Renal cortex interstitium (tissue), 11 donors: ENCODE measurements around the gene RRAGD. TPM values are rescaled to one million over a fixed set of nuclear protein-coding genes. Genes with fewer than 3 reads are reported as not detected.

Experiments used
- DNase-seq, 11 donors: peaks; one replicate each; pipeline ENCODE4 v3.0.0-alpha.2; 2013; ENCODE audit warnings: low read depth in 9 of 11, low spot score in 4 of 11; ENCODE audit errors: extremely low read depth in 1 of 11
- polyA plus RNA-seq, 3 donors: library from polyadenylated mRNA; unstranded; fragments of 120-200 nt; gene quantifications; one replicate each; pipeline ENCODE4 v1.2.1, GENCODE V29; 2013; ENCODE audit not compliant: insufficient read length in 3 of 3

The RRAGD gene
- polyA plus RNA-seq, 3 donors: 26.4 to 36.8 (median 33.3) TPM

DNA sequence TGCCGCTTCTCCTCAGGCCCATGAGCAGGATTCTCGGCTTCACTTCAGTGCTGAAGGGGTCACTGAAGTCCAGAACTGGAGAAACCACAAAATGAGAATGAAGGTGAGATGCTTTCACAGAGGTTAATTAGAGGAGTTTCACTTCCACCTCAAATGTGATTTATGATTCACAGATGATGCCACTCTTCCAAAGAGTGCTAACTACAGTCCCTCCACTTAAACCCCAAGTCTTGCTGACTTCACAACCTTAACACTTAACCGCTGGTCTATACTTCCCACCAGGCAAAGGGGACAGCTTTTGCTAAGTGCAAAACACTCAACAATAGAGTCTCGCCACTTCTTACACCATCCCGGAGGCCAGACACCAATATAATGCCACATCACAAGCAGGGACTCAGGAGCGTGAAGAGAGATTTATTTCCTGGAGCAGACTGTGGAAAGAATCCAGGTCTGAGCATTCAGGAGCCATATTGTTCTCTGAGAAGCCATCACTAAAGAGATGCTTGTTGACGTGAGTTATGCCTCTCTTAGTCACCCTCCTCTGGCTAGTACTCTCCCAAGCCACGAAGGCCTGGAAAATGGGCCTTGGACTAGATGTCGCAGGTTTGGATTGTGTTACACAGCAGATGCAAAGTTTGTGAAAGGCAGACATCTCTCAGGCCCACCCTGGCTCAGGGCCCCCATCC, 24.4 kb downstream of the RRAGD start:
- DNase-seq: no peak

DNA sequence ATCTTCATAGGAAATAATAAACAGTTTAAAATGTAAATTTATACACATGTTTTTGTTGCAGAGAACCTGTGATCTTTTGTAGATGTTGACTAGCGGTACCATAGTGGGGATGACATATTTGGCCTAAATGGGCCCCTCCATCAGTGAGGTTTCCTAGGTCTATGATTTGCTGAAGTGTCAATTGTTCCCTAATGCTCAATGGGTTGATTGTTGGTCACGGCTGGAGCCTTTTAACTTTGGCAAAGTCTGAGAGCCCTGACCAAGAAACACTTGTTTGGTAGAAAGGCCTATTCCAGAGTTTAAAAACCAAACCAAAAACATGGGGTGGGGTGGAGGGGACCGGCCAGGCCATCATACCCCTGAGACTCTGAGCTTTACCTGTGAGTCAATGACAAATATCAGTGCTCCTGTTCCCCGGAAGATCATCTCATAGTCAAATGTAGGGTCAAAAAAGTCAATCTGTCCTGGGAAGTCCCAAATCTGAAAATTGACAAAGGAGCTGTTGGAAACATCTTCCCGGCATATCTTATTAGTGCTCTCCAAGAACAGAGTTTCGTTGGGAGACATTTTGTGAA, 25.1 kb downstream of the RRAGD start:
- no peak for DNase-seq

DNA sequence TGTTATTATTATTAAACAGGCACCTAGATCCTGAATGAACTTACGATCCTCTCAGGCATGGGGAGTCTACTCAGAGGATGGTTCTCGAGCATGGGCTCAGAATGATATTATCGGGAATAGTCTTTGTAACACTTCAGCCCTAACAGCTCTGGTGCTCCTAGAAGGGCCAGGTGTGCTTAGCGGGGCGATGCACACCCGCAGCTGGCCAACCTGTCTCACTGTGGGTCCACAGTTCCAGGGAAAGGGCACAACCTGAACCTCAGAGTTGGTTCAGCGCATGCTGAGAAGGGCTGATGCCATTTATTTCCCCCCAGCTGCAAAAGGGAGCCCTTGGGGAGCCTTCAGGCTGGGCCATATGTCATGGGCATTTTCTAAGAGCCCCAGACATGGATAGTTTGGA, 26.2 kb downstream of the RRAGD start:
- no peak for DNase-seq

DNA sequence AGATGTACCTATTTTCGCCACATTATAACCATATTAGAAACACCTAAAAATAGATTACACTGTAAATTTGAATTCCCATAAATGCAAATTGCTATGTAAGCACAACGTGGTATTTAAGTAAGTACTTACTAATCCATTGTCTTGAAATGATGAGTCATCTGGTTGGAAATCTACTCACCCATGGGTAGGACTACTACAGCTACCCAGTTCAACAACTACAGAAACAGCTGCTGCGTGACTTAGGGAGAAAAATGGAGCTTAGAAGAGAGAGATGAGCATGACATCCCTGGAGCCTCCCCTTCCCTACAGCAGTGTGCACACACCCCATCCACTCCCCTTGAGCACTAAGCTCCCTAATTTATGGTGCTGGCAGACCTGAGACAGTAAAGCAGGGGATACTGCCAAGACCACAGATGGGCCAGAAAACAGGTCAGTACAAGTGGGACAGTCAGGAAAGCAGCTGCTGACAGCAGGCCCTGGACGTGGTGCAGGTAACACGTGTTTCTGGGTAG, 26.9 kb downstream of the RRAGD start:
- DNase-seq: no peak

DNA sequence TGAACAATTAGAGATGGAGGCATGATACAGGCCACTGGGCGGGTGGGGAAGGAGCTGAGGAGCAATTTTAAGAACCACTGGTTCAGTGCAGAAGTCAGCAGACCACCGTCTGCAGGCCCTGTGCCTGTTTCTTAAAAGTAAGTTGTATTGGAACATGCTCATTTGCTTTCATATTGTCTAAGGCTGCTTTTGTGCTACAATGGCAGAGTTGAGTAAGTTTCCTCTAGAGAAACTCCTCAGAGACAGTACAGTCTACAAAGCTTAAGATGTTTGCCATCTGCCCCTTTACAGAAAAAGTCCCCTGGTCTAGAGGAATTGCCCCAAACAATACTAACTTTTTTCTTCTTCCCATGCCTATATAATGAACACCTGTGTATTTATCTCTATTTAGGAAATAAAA, 31.0 kb downstream of the RRAGD start:
- DNase-seq: no peak

DNA sequence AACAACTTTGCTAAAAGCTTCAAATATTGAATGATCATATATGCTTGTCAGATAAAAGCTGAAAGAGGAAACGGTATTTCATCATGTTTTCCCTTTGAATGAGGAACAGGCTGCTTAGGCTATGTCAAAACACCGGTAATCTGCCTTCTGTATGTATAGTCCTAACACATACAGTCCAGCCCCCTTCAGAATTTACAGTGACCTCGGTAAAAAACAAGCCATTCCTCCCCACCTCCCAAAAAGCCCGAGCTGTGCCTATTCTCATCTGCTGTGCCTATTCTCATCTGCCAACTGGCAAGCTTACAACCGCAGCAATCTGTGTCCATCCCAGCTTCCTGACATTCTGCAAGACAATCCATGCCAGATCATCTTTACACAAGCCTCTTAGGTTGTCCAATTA, 32.8 kb downstream of the RRAGD start:
- DNase-seq: no peak

DNA sequence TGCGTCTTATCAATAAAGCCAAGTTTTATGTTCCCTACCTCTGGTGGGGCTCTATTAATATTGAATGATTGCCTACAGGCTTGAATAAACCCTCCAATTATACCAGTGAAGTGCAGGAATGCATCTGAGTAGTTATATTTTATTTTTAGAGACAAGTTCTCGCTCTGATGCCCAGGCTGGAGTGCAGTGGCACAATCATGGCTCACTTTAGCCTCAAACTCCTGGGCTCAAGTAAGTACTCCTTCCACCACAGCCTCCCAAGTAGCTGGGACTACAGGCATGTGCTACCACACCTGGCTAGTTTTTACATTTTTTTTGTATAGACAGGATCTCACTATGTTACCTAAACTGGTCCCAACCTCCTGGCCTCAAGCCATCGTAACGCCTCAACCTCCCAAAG, 33.4 kb downstream of the RRAGD start:
- no peak for DNase-seq

DNA sequence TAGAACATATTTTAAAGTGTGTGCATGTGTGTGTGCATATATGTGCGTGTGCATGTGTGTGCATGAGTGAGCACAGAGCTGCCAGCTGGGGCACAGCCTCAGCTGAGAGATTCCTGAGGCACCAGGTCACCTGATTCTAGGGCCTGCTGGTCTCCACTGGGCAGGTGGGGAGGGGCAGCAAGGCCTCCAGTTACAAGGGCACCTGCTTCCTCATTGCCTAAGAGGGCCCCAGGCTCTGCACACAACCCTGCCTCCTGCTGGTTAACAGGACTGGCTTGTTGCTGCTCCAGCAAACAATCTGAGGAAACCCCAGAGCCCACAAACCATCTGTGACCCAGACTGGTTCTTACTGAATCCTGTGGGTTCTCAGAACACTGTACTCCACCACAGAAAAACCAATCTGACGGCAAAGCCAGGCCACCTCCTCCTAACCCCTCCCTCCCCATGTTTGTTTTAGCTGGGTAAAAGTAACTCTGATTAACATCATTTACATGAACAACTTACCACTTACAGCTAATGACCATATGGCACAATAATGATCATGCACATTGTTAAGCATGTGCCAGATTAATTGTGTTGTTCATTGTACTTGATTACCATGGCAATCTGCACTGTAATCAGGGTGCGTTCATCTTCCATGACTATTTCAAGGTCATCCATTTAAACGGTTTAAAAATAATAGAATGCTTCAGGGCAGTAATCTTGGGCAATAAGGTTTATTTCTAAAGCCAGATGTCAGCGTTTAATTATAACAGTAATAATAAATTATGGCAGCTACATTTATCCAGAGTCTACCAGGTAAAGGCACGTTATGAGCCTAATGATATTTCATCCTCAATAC, 36.4 kb downstream of the RRAGD start:
- peak in 9 of 11 donors; percentile 51 to 85 (median 64) for DNase-seq

DNA sequence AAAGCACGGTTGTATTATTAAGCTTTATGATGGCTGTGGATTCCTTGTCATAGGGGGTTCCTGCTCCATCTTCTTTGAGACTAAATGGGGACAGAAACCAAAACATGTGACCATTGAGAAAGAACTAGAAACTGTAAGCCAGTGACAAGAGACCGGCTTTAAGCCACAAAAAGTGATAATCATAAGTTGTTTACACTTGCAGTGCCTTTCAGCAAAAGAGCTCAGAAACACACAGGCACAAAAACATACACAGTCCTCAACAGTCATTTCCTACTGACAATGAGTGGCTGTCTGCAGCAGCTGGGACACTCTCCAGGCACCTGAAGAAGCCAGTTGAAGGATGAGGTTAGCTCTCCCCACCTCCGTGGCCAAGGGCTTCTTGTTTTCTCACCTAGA, 39.6 kb downstream of the RRAGD start:
- no peak for DNase-seq

DNA sequence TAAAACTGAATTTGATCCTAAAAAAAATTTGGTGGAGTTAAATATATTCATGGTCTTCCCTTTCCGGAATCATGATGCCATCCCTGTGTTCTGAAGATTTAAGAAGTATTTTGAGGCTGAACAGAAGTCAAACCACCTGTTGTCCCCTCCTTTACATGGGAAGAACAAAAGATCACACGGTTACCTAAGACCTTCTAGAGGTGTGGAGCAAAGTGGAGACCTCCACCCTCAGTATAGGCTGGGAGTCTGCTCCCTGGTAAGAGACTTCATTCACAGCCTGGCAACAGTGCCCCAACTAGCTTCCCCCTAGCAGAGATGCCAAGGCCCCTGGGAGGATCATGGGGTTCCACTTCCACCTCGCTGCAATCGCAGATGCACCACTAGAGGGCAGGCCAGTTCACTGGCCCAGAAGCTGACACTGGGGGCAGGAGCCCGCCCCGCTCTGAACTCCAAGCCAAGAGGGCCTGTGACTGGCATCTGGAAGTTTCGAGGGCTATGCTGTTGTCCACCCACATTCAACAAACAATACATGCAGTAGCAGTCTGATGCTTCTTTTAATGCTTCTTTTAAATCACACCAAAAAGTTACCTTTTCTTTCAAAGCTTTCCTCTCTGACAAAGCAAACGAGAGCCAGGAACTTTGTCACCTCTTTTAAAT, 40.1 kb downstream of the RRAGD start:
- DNase-seq: peak in 5 of 11 donors; percentile 13 to 49 (median 25)

DNA sequence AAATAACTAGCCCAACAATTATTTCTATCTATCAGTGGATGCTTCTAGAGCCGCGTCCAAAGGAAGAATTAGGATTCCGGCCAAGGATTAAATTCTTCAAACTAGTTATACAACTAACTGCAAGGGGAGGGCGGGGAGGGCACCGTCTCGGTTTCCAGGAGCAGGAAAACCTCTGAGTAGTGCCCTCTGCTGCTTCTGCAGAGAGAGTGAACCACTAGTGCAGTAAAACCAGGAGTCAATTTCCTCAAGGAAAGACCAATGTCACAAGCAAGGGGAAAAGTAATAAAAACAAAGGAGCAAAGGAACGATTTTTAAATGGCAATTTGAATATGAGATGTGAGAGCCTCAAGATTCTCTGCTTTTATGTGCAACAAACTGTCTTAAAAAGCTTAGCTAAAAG, 43.1 kb downstream of the RRAGD start:
- DNase-seq: peak in 3 of 11 donors; percentile 23 to 31 (median 29)

DNA sequence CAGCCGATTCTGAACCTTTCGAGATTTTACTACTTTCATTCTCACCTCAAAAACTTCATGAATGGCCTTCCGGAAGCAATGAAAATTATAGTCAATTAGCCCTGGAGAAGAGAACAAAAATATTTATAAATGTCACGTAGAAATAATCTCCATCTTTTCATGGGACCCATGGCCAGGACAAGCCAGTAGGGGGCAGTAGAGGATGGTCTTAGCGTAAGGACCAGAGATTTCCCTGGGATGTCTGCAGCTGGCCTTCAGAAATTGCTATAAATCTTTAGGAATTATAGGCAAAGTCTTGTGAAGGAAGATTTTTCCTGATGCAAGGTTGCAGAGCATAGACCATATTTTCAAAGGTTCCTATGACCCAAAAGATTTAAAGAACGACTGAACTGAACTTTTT, 44.0 kb downstream of the RRAGD start:
- DNase-seq: peak in 6 of 11 donors; percentile 42 to 54 (median 51)

DNA sequence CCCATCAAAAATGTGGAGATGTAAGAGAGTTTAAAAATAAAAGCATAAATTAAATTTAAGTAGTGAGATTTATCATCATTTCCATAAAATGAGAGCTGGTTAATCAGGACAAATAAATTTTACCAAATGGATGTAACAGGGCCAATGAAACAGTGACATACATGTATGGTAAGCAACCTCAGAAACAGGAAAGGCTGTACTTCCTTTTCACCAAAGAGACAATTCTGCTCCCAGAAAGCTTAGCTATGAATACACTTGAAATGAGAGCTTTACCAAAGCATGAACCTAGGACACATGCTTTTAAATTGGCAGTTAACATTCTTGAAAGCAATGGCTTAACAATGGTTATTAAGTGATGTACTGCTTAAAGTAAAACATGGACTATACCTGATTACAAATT, 47.5 kb downstream of the RRAGD start:
- DNase-seq: no peak

DNA sequence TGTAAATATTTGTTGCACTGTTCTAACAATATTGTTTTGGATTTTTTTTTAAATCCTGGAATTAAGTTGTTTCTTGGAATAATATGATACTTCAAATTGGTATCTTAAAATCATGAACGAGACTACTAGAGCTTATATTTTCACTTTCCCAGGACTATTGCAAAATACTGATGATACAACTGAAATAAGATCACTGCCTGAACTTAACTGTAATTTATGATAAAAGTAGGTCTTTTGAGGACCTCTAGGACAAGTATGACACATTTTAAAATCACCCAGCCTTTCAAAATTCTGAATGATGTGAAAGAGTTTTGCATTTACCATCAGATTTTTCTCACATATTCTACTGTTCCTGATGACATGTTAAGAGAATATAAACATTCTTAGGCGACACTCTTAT, 50.9 kb downstream of the RRAGD start:
- DNase-seq: no peak

DNA sequence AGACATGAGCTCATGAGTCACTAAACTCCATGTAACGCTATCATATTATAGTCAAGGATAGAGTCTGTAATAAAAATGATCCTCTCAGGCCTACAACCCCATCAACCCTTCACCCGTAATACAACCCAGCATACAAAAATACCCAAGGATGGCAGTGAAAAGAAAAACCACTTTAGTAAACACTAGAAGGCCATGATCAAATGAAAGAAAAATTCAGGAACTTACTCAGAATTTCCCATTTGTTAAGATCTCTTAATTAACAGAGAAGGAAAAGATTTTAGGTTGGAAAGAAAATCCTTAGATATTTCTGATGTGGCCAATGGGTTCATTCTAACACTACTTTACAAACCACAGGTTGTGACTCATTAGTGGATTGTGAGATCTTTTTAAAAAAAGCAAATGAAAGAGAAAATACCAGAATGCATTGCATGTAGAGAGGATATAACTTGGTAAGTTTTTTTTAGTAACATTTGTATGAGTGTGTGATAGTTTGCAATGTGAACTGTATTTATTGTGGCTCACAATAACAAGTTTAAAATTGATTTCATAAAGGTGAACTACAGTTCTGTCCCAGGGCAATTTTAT, 51.6 kb downstream of the RRAGD start:
- DNase-seq: no peak

DNA sequence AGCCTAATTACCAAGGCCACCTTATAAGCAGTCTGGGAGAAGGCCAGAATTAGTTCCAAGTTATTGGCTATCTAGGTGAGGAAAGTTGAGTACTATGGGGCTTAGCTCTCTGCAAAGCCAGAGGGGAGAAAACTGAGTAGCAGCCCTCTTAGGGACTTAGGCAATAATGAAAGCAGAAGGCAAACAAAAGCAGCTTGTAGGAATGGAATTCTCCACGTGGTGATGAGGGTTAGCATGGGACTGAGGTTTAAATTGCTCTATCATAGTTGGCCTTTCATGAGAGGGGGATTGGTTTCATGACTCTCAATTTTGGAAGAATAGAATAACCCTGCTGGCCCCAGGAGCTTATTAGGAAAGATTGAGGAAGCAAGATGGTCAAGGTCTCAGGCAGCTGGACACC, 52.5 kb downstream of the RRAGD start:
- no peak for DNase-seq

DNA sequence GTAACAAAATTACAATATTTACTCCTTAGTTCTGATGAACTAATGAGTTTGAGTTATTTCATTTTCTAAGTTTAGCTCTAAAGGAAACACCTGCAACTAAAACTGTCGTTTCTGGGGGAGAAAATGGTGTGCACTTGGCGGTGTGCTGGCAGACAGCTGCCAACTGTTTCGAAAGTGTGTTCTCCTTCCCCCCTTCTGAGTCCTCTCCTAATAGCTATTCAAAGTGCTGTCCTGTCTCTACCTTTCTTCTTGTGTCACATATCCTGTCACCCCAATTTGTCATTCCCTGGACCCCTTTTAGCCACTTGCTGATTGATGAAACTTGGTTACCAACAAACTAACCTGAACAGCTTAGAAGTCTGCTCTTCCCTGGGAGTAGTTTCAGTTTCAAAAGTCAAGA, 54.7 kb downstream of the RRAGD start:
- no peak for DNase-seq

DNA sequence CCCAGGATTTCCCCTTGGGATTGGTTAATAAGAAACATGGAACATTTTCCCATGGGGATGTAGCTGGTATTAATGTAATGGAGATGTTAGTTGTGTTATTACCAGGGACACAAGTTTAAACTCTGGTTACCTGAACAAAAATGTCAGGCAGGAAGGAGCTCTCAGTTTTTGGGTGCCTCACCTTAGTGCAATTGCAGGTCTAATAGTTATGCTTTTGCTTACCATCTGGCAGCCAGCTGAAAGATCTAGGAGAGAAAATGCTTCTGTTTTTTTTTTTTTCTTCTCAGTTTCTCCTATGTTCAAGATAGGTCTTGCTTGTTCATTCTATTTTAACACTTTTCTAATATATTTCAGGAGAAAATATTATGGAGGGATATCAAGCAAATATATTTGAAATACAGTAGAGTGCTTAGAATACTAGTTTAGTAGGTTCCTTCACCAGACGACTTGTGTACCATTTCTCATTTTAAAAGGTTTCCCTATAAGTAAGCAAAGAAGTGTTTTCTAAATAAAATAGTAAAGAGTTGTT, 55.4 kb downstream of the RRAGD start:
- DNase-seq: no peak
